ENCODE data around the gene ERH.

ERH gene

GRCh38 chr14:69355154-69355597, 42.9 kb downstream of the ERH start:
- TF ChIP-seq, protein P1, sequence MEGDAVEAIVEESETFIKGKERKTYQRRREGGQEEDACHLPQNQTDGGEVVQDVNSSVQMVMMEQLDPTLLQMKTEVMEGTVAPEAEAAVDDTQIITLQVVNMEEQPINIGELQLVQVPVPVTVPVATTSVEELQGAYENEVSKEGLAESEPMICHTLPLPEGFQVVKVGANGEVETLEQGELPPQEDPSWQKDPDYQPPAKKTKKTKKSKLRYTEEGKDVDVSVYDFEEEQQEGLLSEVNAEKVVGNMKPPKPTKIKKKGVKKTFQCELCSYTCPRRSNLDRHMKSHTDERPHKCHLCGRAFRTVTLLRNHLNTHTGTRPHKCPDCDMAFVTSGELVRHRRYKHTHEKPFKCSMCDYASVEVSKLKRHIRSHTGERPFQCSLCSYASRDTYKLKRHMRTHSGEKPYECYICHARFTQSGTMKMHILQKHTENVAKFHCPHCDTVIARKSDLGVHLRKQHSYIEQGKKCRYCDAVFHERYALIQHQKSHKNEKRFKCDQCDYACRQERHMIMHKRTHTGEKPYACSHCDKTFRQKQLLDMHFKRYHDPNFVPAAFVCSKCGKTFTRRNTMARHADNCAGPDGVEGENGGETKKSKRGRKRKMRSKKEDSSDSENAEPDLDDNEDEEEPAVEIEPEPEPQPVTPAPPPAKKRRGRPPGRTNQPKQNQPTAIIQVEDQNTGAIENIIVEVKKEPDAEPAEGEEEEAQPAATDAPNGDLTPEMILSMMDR (IDR thresholded peaks at IDR 0.05; ENCODE audit: borderline replicate concordance, control extremely low read depth, extremely low read depth, insufficient read depth, missing control alignments): no peak
- in situ Hi-C loops (cut with MboI; ENCODE audit: low sequenced_read_pairs, unreplicated experiment): no loop called here

DNA sequence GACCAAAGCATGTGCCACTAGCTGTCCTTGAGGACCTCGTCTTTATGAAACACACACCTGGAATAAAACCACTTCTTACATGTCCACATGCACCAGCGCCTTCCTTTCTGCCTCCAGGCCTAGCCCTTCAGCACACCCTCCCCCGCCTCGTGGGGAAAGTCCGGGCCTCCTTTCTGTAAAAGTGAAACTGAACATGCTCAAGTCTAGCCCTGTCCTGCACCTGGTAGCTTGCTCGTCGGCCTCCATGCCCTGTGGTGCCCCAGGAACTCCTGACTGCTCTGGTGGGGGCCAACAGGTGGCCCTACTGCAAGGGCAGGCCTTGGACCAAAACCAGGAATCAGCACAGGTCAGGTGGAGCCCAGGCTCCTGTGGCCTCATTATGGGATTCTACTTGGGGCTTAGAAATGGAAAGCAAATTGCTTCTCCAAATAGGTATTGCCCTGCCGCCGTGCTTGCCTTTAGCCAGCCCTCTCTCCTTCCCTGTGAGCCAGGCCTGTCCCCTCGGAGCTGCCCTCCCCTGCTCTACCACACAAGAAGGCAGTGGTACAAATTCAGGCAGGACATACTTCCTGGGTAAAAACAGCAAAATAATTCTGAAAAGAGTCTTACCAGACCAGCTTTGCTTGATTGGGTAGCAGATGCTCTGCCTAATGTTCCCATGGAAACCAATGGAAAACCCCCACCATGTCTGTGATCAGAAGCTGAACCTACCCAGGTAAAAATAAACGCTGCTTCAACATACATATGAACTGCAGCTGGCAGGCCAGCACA, 43.5 kb downstream of the ERH start:
- TF ChIP-seq, protein P1 (IDR thresholded peaks at IDR 0.05; ENCODE audit: borderline replicate concordance, control extremely low read depth, extremely low read depth, insufficient read depth, missing control alignments): no peak
- in situ Hi-C loops (cut with MboI; ENCODE audit: low sequenced_read_pairs, unreplicated experiment): no loop called here
- peak; percentile 91 for DNase-seq (ENCODE audit: low spot score)

More at GRCh38 chr14:69355154-69355597, 42.9 kb downstream of the ERH start:
- DNase-seq (ENCODE audit: low spot score): no peak

DNA sequence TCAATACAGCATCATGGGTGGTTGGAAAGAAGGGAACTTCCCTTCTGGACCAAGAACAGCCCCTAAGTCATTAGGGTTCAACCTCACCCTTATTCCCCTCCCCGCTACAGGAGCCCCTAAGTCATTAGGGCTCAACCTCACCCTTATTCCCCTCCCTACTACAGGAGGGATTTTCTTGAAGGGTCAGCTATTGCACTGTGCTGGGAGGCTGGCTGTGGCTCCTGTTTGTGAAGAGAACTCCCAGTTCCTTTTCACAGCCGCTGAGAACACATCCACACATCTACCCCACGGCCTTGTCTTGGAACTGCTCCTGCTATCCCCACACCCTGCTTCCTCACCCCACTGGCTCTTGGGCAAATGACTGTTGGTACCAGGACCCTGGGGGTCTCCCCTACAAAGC, 44.9 kb downstream of the ERH start:
- TF ChIP-seq, protein P1 (IDR thresholded peaks at IDR 0.05; ENCODE audit: borderline replicate concordance, control extremely low read depth, extremely low read depth, insufficient read depth, missing control alignments): no peak
- in situ Hi-C loops (cut with MboI; ENCODE audit: low sequenced_read_pairs, unreplicated experiment): no loop called here
- DNase-seq (ENCODE audit: low spot score): no peak

- TF ChIP-seq, protein P1 (IDR thresholded peaks at IDR 0.05; ENCODE audit: borderline replicate concordance, control extremely low read depth, extremely low read depth, insufficient read depth, missing control alignments): no peak
- in situ Hi-C loops (cut with MboI; ENCODE audit: low sequenced_read_pairs, unreplicated experiment): no loop called here
- DNase-seq (ENCODE audit: low spot score): no peak
Measured at GRCh38 chr14:69351911-69352310, 46.2 kb downstream of the ERH start.

GRCh38 chr14:69351385-69351784, 46.7 kb downstream of the ERH start:
- TF ChIP-seq, protein P1 (IDR thresholded peaks at IDR 0.05; ENCODE audit: borderline replicate concordance, control extremely low read depth, extremely low read depth, insufficient read depth, missing control alignments): no peak
- in situ Hi-C loops (cut with MboI; ENCODE audit: low sequenced_read_pairs, unreplicated experiment): no loop called here

DNA sequence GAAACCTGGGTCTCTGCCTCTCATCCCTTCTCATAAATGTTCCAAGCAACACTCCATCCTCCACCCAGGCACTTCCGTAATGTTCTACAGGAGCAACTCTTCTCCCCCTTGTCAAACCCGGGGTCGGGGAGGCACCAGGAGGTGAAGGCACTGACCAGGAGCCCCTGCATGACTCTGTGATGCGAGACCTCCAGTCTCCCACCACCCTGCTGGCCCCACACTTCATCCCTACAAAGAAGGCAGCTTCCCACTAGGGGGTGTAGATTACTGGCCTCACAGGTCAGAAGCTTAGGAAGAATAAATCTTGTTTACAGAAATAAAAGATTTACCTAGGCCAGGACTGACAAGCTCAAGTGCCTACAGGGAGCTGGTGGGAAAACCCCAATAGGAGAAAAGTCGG, 47.2 kb downstream of the ERH start:
- in situ Hi-C loops (cut with MboI; ENCODE audit: low sequenced_read_pairs, unreplicated experiment): no loop called here
- no peak for DNase-seq (ENCODE audit: low spot score)
- TF ChIP-seq, protein P1 (IDR thresholded peaks at IDR 0.05; ENCODE audit: borderline replicate concordance, control extremely low read depth, extremely low read depth, insufficient read depth, missing control alignments): no peak

More at GRCh38 chr14:69351385-69351784, 46.7 kb downstream of the ERH start:
- no peak for DNase-seq (ENCODE audit: low spot score)
